A549 (cell line): ENCODE data around the gene TAF1. TPM values are rescaled to one million over a fixed set of nuclear protein-coding genes. Genes with fewer than 3 reads are reported as not detected.

ENCODE experiments used
- ATAC-seq, 2 experiments: fragments of 200-7000 bp in 1 of 2; fragments of >200 bp in 1 of 2; cut with Nextera tagmentation in 1 of 2; cut with Tn5 transposase in 1 of 2; 3 replicates each; pipeline versions ENCODE4 v1.8.0 to v1.9.1; 2018 to 2020; ENCODE audit warnings: mild to moderate bottlenecking in 1 of 2, moderate library complexity in 1 of 2
- CTCF ChIA-PET: fragments of 300-600 bp; sonication (Branson Sonifier 250); formaldehyde crosslinking; extraction: SDS; loops from one replicate; lab custom pipeline; 2021; ENCODE audit warnings: antibody characterized with exemption, inconsistent platforms; lab: Yijun Ruan, JAX
- POLR2A ChIA-PET: fragments of 350-600 bp; formaldehyde crosslinking; extraction: SDS; loops from one replicate; lab custom pipeline; 2021; ENCODE audit warnings: antibody characterized with exemption, inconsistent platforms; lab: Yijun Ruan, JAX
- DNase-seq, 2 experiments: peaks; one replicate each; pipeline versions ENCODE4 v3.0.0 to v3.0.0-alpha.2; 2011 to 2016; ENCODE audit warnings: low read depth in 1 of 2, low spot score in 1 of 2
- FAIRE-seq: peaks from 2 replicates; lab custom pipeline; 2011; peaks lifted over from hg19 to GRCh38; lab: Jason Lieb, UNC
- H3K27ac ChIP-seq, 2 experiments: fragments of >200 bp; sonication (Bioruptor Twin); formaldehyde crosslinking; 3 replicates each; pipeline ENCODE4 v1.5.1; 2016 to 2017
- H3K4me1 ChIP-seq: fragments of >200 bp; sonication (Bioruptor Twin); formaldehyde crosslinking; 3 replicates; pipeline ENCODE4 v1.6.1; 2016
- H3K4me2 ChIP-seq: fragments of >200 bp; sonication (Bioruptor Twin); formaldehyde crosslinking; 3 replicates; pipeline ENCODE4 v1.6.1; 2016
- H3K4me3 ChIP-seq: fragments of >200 bp; sonication (Bioruptor Twin); formaldehyde crosslinking; 3 replicates; pipeline ENCODE4 v1.5.1; 2016
- H3K9me3 ChIP-seq: fragments of >200 bp; sonication (Bioruptor Twin); formaldehyde crosslinking; 3 replicates; pipeline ENCODE4 v1.6.1; 2016
- CBX8 ChIP-seq: fragments of 200-600 bp; sonication (generic); IDR thresholded peaks from 2 replicates; pipeline ENCODE4 v1.6.1; 2016
- HOXA7 ChIP-seq: fragments of 250-450 bp; sonication (Bioruptor Pico); IDR thresholded peaks from 2 replicates; pipeline ENCODE4 v1.5.0; 2020; ENCODE audit warnings: mild to moderate bottlenecking, moderate library complexity
- HOXB5 ChIP-seq: fragments of 250-450 bp; sonication (Bioruptor Pico); IDR thresholded peaks from 2 replicates; pipeline ENCODE4 v1.5.0; 2020; ENCODE audit warnings: mild to moderate bottlenecking, moderate library complexity
- JUN ChIP-seq, 2 experiments: fragments of >200 bp; sonication (Bioruptor Twin); formaldehyde crosslinking; IDR thresholded peaks; 2 replicates in 1 of 2; 3 replicates in 1 of 2; pipeline ENCODE4 v1.6.1; 2016 to 2017
- NPAS2 ChIP-seq: fragments of 250-450 bp; sonication (Bioruptor Pico); IDR thresholded peaks from 2 replicates; pipeline ENCODE4 v1.8.0; 2022; ENCODE audit warnings: mild to moderate bottlenecking, moderate library complexity, borderline replicate concordance
- PHF8 ChIP-seq: fragments of 200-600 bp; sonication (generic); IDR thresholded peaks from 2 replicates; pipeline ENCODE4 v1.6.1; 2016; ENCODE audit warnings: low read depth, mild to moderate bottlenecking, antibody characterized with exemption, moderate library complexity, borderline replicate concordance
- POLR2A ChIP-seq: IDR thresholded peaks from 2 replicates; pipeline ENCODE4 v1.6.1; 2012; ENCODE audit warnings: mild to moderate bottlenecking, low read length
- RFX5 ChIP-seq: fragments of 450-650 bp; IDR thresholded peaks from 2 replicates; pipeline ENCODE4 v1.7.1; 2014; ENCODE audit warnings: antibody characterized with exemption, mild to moderate bottlenecking, moderate library complexity
- SMC3 ChIP-seq: fragments of >200 bp; sonication (Bioruptor Twin); formaldehyde crosslinking; IDR thresholded peaks from 3 replicates; pipeline ENCODE4 v1.6.1; 2018; ENCODE audit warnings: inconsistent platforms
- TFCP2L1 ChIP-seq: fragments of 250-450 bp; sonication (Bioruptor Pico); IDR thresholded peaks from 2 replicates; pipeline ENCODE4 v1.5.0; 2021; ENCODE audit warnings: mild to moderate bottlenecking
- ZC3H11A ChIP-seq: fragments of 450-650 bp; IDR thresholded peaks from 2 replicates; pipeline ENCODE4 v1.6.1; 2014; ENCODE audit warnings: antibody characterized with exemption, mild to moderate bottlenecking
- WGBS: methylation state at CpG from one replicate; pipeline ENCODE4 v1.1.6; 2017; ENCODE audit errors: missing lambda C conversion rate; 5-methylcytosine and 5-hydroxymethylcytosine counted together
- polyA plus RNA-seq, 4 experiments: library from polyadenylated mRNA; depleted of rRNA in 3 of 4; stranded (reverse); fragments of >200 nt; fragmentation: RNase III in 1 of 4; extraction: RNeasy Plus Mini Kit Qiagen cat#74134 plus additional on column Dnase treatment in 1 of 4; gene quantifications; 2 replicates in 3 of 4; 3 replicates in 1 of 4; pipeline ENCODE4 v1.2.3, GENCODE V29; 2011 to 2017
- TF ChIP-seq, protein P1 (sequence below): fragments of >200 bp; sonication (Bioruptor Twin); formaldehyde crosslinking; IDR thresholded peaks from 3 replicates; pipeline ENCODE4 v1.6.1; 2016
- TF ChIP-seq, protein P2 (sequence below): fragments of 450-650 bp; IDR thresholded peaks from 2 replicates; pipeline ENCODE4 v1.6.1; 2014; ENCODE audit warnings: antibody characterized with exemption
- TF ChIP-seq, protein P3 (sequence below): fragments of >200 bp; sonication (Bioruptor Twin); formaldehyde crosslinking; IDR thresholded peaks from 3 replicates; pipeline ENCODE4 v1.5.1; 2016
- TF ChIP-seq, protein P4 (sequence below): fragments of 150-350 bp; IDR thresholded peaks from 2 replicates; pipeline ENCODE4 v1.6.1; 2014; ENCODE audit warnings: low read depth, mild to moderate bottlenecking, low read length
- TF ChIP-seq, protein P5 (sequence below): fragments of 250-450 bp; sonication (Bioruptor Pico); IDR thresholded peaks from 2 replicates; pipeline ENCODE4 v1.5.0; 2021; ENCODE audit warnings: mild to moderate bottlenecking, moderate library complexity, borderline replicate concordance
- TF ChIP-seq, protein P6 (sequence below): IDR thresholded peaks from 2 replicates; pipeline ENCODE4 v1.6.1; 2012; ENCODE audit warnings: low read depth, borderline replicate concordance
- TF ChIP-seq, protein P7 (sequence below): IDR thresholded peaks from 2 replicates; pipeline ENCODE4 v1.6.1; 2012

Gene TAF1
- polyA plus RNA-seq, 2 of the 4 experiments (the other 2 are of a cell fraction), result 21.1 to 31.3 TPM

DNA sequence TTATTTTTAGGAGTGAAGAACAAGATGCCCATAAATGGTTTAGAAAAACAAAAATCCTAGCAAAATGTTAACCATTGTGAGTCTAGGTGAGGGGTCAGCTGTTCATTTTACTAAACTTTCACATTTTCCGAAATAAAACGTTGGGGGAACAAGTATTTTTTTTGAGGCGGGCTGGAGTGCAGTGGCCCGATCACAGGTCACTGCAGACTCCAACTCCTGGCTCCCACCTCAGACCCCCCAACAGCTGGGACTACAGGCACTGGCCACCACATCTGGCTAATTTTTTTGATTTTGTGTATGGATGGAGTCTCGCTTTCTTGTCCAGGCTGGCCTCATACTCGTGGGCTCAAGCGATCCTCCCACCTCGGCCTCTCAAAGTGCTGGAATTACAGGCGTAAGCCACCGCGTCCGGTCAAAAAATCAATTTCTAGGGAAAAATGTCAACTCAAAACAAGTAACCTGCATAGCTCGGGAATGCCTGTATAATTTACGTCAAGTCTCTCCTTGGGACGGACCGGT lies 742 bp upstream of the TAF1 start (continued):
- TF ChIP-seq TFCP2L1 (CRISPR knock-in tag) (no peak), SMC3 (no peak), PHF8 (peak; percentile 87; the same call in 1 of the 2 replicates), RFX5 (no peak), HOXA7 (peak; percentile 31; the same call in 1 of the 2 replicates)
- TF ChIP-seq, protein P1, sequence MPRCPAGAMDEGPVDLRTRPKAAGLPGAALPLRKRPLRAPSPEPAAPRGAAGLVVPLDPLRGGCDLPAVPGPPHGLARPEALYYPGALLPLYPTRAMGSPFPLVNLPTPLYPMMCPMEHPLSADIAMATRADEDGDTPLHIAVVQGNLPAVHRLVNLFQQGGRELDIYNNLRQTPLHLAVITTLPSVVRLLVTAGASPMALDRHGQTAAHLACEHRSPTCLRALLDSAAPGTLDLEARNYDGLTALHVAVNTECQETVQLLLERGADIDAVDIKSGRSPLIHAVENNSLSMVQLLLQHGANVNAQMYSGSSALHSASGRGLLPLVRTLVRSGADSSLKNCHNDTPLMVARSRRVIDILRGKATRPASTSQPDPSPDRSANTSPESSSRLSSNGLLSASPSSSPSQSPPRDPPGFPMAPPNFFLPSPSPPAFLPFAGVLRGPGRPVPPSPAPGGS, result peak; percentile 61
- TF ChIP-seq, all 56 proteins: peak for 6

DNA sequence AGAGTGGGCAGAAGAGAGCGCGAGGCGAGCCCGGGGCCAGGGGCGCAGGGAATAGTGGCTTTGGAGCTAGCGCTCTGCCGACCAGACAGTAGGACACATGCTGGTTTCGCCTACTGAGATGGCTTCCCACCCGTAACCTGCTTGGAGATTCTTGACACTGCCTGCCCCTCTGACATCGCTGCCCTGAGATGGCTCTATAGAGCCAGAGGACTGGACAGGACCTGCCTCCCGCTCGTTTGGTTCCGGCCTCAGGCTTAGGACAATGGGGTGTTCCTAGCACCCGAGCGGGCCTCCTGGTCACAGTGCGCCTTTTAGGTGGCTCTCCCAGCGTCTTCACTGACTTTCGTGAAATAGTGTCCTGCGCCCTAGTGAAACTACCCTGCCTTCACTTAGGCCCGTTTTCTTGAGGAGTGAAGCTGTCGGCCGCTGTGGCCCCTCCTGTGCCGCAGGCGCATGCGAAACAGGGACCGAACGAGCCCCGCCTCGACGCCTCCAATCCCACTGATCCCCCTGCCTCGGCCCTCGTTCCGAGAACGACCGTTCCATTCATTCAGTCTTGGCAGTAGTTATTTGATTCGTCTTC lies 608 bp downstream of the TAF1 start:
- ChIA-PET POLR2A (interaction anchor here (0.6 to 2.1 kb wide), 17 partner anchors 8 to 1199 kb away, joined by 3 to 47 read pairs (median 4); partner anchors contain the start of genes MED12, NONO and OGT), CTCF (interaction anchor here (0.5 to 1.2 kb wide), 2 partner anchors 32 to 111 kb away, joined by 3 to 4 read pairs; no protein-coding TSS in a partner anchor)
- Histone ChIP-seq H3K4me2 (peak overlapping the region; percentile 99), H3K4me3 (peak overlapping the region; percentile 56), H3K27ac (peak overlapping the region; percentile 91 to 97), H3K9me3 (no peaks in the 10 kb centered on the region), H3K4me1 (peaks cover 11% of the 10 kb centered on the region)
- FAIRE-seq (no peak), ATAC-seq (peak; percentile 31 to 40), DNase-seq (peak; percentile 7 to 23)
- TF ChIP-seq ZC3H11A (no peak), POLR2A (peak; percentile 23; the same call in 1 of the 2 replicates), NPAS2 (CRISPR knock-in tag) (no peak), CBX8 (no peak), JUN (IDR thresholded peaks at IDR 0.05) (peak in 1 of 2 experiments; percentile 46; a peak in 1 of 5 replicates), PHF8 (peak; percentile 38; the same call in 1 of the 2 replicates), HOXB5 (CRISPR knock-in tag) (no peak)
- TF ChIP-seq, protein P2, sequence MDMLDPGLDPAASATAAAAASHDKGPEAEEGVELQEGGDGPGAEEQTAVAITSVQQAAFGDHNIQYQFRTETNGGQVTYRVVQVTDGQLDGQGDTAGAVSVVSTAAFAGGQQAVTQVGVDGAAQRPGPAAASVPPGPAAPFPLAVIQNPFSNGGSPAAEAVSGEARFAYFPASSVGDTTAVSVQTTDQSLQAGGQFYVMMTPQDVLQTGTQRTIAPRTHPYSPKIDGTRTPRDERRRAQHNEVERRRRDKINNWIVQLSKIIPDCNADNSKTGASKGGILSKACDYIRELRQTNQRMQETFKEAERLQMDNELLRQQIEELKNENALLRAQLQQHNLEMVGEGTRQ, result no peak
- TF ChIP-seq, protein P3, sequence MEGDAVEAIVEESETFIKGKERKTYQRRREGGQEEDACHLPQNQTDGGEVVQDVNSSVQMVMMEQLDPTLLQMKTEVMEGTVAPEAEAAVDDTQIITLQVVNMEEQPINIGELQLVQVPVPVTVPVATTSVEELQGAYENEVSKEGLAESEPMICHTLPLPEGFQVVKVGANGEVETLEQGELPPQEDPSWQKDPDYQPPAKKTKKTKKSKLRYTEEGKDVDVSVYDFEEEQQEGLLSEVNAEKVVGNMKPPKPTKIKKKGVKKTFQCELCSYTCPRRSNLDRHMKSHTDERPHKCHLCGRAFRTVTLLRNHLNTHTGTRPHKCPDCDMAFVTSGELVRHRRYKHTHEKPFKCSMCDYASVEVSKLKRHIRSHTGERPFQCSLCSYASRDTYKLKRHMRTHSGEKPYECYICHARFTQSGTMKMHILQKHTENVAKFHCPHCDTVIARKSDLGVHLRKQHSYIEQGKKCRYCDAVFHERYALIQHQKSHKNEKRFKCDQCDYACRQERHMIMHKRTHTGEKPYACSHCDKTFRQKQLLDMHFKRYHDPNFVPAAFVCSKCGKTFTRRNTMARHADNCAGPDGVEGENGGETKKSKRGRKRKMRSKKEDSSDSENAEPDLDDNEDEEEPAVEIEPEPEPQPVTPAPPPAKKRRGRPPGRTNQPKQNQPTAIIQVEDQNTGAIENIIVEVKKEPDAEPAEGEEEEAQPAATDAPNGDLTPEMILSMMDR, result no peak
- TF ChIP-seq, protein P4, sequence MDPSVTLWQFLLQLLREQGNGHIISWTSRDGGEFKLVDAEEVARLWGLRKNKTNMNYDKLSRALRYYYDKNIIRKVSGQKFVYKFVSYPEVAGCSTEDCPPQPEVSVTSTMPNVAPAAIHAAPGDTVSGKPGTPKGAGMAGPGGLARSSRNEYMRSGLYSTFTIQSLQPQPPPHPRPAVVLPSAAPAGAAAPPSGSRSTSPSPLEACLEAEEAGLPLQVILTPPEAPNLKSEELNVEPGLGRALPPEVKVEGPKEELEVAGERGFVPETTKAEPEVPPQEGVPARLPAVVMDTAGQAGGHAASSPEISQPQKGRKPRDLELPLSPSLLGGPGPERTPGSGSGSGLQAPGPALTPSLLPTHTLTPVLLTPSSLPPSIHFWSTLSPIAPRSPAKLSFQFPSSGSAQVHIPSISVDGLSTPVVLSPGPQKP, result no peak
- TF ChIP-seq, protein P5, sequence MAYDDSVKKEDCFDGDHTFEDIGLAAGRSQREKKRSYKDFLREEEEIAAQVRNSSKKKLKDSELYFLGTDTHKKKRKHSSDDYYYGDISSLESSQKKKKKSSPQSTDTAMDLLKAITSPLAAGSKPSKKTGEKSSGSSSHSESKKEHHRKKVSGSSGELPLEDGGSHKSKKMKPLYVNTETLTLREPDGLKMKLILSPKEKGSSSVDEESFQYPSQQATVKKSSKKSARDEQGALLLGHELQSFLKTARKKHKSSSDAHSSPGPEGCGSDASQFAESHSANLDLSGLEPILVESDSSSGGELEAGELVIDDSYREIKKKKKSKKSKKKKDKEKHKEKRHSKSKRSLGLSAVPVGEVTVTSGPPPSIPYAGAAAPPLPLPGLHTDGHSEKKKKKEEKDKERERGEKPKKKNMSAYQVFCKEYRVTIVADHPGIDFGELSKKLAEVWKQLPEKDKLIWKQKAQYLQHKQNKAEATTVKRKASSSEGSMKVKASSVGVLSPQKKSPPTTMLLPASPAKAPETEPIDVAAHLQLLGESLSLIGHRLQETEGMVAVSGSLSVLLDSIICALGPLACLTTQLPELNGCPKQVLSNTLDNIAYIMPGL (CRISPR knock-in tag), result no peak
- TF ChIP-seq, protein P6, sequence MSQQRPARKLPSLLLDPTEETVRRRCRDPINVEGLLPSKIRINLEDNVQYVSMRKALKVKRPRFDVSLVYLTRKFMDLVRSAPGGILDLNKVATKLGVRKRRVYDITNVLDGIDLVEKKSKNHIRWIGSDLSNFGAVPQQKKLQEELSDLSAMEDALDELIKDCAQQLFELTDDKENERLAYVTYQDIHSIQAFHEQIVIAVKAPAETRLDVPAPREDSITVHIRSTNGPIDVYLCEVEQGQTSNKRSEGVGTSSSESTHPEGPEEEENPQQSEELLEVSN, result no peak
- TF ChIP-seq, protein P7, sequence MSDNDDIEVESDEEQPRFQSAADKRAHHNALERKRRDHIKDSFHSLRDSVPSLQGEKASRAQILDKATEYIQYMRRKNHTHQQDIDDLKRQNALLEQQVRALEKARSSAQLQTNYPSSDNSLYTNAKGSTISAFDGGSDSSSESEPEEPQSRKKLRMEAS, result peak; percentile 35
- WGBS, result 0% methylated on average over 29 of the region's 36 CpGs
